Testis (tissue), 2 donors: ENCODE measurements around the gene BCAR3.

Source experiments
- POLR2A ChIP-seq: fragments of 450-650 bp; IDR thresholded peaks from one replicate; pipeline ENCODE4 v1.6.1; 2017; ENCODE audit warnings: antibody characterized with exemption, mild to moderate bottlenecking, moderate library complexity
- TF ChIP-seq, protein P1 (sequence below), 3 experiments: fragments of 450-650 bp in 2 of 3; fragments of 200-600 bp in 1 of 3; sonication (generic) in 1 of 3; IDR thresholded peaks; one replicate each; pipeline ENCODE4 v1.5.1; 2016 to 2019; ENCODE audit warnings: antibody characterized with exemption in 3 of 3, mild to moderate bottlenecking in 2 of 3, moderate library complexity in 1 of 3

DNA sequence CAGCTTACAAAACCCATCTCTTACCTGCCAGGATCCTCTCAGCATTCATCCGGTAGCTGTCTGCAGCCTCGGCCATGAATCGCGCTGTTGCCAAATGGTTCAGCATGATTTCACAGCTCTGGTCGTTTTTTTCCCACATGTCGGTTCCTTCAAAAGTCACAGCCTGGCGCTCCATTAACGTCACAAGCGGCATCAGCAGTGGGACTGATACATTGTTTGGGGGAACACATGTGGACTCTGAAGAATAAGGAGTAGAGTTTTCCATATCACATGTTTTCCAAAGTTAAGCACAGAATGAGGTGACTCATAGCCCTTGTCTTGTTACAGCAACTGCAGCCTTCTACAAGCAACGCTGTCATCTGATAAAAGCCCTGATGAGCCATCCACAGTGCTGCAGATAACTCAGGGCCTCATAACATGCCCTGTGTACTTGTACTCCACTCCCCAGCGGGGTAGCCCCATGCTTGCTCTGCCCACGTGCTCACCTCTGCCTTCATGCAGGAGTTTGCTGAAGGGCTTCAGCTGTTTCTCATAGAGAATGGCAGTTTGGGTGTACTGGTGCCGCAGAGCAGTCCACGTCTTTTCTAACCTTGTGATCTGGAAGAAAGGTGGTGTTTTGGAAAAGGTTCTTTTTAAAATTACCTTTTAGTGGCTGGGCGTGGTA, 114.2 kb downstream of the BCAR3 start:
- TF ChIP-seq, protein P1, sequence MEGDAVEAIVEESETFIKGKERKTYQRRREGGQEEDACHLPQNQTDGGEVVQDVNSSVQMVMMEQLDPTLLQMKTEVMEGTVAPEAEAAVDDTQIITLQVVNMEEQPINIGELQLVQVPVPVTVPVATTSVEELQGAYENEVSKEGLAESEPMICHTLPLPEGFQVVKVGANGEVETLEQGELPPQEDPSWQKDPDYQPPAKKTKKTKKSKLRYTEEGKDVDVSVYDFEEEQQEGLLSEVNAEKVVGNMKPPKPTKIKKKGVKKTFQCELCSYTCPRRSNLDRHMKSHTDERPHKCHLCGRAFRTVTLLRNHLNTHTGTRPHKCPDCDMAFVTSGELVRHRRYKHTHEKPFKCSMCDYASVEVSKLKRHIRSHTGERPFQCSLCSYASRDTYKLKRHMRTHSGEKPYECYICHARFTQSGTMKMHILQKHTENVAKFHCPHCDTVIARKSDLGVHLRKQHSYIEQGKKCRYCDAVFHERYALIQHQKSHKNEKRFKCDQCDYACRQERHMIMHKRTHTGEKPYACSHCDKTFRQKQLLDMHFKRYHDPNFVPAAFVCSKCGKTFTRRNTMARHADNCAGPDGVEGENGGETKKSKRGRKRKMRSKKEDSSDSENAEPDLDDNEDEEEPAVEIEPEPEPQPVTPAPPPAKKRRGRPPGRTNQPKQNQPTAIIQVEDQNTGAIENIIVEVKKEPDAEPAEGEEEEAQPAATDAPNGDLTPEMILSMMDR (IDR thresholded peaks at IDR 0.05), result no peak
- TF ChIP-seq POLR2A, result no peak
